HL-60/S4 (cell line): ENCODE data around the gene GABRR3.

Experiments used
- in situ Hi-C: fragments of 300-500 bp; cut with MboI; formaldehyde crosslinking; loops from 2 replicates; pipeline ENCODE4 v1.14.3; 2022; ENCODE audit warnings: low sequenced_read_pairs

Gene GABRR3

DNA sequence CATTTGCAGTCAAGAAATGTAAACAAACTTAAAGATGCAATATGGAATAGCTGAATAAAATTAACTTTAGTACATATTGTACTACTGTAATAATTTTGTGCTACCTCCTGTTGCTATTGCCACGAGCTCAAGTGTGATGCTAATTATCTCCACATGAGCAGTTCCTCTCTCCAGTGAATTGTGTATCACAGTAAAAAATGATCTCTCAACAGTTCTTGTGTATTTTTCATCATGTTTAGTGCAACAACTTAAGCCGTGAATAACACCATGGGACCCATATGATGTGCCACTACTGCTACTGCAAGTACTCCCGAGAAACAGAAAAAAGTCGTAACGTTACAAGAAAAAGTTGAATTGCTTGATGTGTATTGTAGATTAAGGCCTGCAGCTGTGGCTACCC, 75.2 kb downstream of the GABRR3 start:
- in situ Hi-C loops: no loop called here

DNA sequence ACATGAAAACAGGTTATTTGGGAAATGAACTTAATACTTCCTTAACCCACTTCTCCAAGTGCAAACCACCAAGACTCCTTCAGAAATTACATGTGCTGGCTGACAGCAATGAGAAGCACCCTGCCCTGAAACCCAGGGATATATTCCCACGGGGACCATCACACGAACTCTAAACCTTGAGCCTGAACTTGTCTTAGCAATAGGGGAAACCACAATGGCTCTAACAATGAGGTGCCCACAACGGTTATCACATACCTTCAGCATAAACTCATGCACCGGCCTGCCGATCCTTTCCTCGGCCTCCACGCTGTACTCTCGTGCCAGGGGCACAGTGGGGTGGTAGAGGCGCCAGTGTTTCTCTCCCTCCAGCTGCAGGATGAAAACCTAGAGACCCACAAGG, 76.3 kb downstream of the GABRR3 start:
- in situ Hi-C loops: no loop called here

DNA sequence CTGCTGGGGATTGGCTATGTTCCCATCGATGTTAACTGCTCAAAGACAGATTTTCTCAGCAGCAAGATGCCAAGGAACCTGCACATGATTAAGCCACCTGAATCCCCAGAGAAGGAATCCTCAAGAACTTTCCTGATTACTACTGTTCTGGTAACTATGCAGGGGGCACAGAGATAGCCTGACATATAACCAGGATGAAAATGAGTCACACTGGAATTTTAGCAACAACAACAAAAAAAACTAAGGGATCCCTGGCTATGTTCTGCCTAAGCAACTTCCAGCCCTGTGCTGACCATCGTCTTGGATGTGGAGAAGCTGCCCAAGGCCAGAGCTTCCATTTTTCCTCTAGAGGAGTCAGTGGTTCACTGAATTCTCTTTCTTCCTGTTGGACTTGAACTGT, 76.7 kb downstream of the GABRR3 start:
- in situ Hi-C loops: no loop called here

DNA sequence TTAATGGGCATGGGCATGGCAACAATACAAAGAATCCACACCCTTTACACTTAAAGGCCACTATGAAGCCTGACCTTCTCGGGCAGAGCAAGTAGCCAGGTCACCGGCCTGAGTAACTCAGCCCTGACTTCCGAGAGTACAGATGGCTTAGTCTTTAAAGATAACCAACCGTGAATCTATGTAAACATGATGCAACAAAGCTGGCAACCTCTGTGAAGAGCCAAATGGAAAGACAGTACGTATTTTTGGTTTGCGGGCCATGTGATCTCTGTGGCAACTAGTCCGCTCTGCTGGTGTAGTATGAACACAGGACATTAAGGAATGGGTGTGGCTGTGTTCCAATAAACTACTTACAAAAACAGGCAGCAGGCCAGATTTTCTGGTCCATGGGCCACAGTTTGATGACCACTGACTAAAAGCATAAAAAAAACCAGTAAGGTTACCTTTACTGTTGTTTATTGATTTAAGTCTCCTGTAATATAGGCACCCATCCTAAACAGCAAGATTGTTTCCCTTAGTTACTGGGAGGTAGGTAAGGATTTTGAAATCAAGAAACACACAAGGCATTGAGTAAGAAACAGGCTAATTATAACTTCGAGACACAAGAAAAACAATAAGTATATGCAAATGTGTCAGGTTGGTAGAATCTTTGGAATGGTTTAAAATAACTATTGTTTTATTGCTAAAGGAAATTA, 77.4 kb downstream of the GABRR3 start:
- in situ Hi-C loops: no loop called here

DNA sequence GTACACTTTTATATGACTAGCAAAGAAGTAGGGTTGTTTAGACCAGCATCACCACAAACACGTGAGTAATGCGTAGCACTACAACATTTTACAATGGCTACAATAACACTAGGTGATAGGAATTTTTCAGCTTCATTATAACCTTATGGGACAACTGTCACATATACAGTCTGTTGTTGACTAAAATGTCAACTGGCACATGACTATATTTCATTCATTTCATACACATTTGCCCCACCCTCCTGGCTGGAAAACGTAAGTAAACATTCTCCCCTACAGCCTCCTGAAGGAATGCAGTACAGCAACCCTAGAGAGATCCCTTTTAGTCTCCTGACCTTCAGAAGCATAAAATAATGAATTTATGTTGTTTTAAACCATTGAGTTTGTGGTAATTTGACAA, 79.1 kb downstream of the GABRR3 start:
- in situ Hi-C loops: no loop called here

DNA sequence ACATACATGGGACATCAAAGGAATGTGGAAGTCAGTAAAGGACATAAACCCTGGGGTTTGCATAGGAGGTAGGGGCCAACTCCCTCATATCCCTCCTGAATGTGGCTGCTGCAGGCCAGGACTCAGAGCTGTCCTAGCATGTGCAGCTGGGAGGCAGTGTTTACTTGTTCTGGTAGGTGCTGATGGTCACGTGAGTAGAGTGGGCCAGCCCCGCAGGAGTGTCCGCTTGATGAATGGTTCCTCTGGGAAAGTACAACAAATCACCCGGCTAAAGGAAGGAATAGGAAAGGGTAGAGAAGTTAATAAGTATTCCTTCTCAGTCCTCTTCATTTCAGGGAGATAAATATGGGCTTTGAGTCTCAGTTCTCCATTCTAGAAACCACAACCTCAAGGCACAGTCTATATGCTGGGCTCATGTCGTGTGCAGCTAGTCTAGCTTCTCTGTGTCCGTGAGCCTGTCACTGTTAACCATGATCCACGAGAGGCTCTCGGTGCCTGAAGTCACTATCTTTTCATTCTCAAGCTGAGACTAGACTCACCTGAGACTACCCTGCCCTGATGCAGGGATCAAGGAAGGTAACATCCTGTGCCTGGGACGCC, 80.8 kb downstream of the GABRR3 start:
- in situ Hi-C loops: no loop called here

DNA sequence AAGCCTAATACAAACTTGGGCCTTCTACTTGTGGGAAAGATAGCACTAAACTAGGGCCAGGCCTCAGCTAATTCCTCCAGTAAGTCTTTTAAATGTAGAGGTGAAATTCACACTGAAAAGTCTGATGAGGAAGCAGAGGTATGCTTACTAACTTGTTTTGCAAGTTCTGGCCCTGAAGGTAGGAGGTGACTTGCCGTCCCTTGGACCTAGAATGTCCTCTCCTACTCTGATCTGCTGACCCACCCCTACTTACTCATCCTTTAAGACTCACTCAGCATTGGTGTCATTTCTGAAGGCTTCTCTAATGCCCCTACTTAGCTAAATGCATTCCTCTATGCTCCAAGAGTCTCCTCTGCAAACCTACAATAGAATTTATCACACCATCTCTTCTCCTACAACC, 82.2 kb downstream of the GABRR3 start:
- in situ Hi-C loops: no loop called here

DNA sequence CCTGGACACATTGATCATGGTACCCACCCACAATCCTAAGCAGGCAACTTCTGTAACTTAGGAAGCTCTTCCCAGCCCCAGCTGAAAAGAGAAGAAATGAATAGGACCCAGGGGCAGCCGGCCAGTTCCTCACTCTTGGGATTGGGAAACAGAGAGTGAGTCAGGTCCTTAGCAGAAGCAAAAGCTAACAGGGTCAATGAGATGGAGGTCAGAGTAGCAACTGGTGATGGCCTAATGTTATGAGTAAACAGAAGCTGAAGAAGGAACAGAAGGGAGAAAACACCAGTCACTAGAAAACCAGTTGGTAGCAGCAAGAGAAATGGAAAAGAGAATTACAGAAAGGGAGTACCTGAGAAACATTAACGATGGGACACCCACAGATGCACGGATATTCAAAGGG, 82.8 kb downstream of the GABRR3 start:
- in situ Hi-C loops: no loop called here

DNA sequence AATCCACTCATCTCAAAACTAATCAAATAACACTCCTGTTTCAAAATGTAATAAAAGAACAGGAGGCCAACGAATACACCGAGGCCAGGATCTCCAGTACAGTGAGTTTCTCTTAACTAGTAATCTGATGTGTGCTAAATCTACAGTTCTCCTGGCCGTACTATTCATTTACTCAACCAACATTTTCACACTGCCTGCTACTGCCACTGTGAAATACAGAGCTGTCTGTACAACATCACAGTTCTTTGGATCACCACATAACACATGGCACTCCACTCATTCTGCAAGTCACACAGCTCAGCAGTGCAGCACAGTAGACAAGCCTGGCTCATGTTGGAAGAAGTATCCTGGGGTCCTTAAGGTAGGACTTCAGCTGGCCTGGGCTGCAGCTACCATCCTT, 84.8 kb downstream of the GABRR3 start:
- in situ Hi-C loops: no loop called here

DNA sequence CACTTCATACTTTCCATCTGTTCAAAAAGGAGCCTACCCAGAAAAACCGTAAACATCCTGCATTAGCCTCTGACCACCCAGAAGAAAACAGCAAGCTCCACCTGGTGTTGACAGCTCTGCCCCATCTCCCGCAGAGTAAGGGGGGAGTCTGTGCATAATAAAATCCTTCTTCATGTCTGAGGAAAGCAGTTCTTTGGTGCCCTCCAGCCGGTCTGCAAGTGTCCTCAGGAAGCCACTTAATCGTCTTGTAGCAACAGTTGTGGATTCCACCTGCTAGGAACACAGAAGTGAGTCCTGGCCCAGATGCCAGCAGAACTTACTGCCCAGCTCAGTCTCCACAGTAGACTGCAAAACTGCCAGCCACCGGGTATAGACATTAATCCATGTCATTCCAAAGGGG, 85.4 kb downstream of the GABRR3 start:
- in situ Hi-C loops: no loop called here

DNA sequence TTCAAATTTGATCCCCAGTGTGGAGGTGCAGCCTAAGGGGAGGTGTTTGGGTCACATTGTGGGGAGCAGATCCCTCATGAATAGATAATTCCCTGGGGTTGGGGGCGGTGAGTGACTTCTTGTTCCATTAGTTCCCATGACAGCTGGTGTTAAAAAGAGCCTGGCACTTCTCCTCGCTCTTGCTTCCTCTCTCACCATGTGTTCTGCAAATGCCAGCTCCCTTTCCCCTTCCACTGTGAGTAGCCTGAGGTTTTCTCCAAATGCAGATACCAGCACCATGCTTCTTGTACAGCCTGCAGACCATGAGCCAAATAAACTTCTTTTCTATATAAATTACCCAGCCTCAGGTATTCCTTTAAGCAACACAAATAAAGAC, 86.0 kb downstream of the GABRR3 start:
- in situ Hi-C loops: no loop called here

DNA sequence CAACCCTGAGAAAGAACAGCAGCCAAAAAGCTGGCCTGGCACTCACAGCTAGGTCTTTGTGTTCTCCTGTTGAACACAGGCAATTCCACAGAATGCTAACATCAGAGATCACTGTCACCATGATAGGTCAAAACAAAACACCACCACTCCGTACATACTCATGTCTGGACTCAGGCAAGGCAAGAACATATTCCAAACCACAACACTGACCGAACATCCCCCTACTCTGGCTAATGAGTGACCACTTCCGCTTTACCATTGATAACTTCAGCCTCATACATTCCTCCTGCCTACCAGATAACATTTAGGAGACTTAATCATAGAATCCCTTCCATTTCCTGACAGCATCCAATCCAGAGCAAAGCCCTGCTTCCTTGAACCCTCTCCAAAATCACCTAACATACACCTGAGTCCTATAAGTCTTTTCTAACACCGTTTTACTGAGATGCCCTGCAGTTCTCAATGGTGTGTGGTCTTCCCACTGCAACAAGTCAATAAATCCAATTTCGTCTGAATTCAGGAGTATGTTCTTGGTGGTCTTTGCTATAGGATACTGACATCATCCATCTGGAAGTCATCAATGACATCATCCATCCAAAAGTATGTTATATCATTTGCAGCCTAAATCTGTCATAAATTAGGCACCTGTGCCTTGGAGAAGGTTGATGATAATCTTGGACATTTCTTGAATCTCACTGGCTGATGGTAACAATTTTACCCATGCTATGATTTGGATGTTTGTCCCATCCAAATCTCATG, 86.6 kb downstream of the GABRR3 start:
- in situ Hi-C loops: no loop called here

DNA sequence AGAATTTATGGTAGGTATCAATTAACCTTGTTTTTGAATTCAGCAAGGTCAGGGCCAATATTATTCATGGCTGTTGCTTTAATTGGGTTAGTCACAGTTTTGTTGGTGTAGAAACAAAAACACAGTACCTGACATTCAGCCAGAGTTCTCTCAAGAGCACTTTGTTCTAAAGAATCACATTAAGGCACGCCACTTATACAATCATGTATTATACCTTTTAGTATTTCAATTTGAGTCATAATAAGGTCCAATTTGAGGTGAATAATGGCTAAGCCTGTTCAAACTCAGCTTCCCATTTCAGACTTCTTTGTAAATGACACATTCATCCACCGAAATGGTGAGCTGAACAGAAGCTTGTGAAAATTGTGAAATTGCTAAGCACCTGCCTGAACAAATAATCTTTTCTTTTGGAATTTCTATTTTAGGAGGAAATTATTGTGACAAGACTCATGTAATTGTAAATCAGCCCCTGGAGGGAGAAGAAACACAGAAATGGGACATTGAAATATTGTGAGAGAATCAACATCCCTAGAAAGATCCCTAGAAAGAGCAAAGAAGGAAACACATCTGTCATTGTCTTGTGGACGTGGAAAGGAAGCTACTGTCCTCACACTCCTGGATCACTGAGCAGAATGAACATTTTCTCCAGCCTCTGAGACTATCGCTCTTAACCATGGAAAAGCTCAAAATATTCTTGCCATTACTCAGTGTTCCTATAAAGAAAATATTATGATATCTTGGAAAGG, 92.1 kb downstream of the GABRR3 start:
- in situ Hi-C loops: no loop called here

DNA sequence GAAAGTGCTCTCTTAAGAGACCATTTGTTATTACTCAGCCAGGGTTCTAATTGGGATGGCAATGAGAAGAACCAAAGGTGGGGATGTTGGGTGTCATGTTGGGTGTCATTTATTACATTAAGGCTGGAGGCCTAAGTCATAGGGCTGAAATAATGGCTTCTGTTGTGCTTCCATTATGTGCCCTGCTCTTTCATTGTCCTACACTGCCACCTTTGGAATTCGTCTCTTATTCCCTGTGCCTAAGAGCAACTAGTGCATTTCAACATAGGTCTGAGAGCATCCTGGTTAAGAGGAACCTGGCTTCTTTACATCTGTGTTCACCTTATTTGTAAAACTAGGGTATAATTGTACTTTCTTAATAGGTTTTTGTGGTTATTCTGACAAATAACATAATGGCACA, 95.1 kb downstream of the GABRR3 start:
- in situ Hi-C loops: no loop called here

DNA sequence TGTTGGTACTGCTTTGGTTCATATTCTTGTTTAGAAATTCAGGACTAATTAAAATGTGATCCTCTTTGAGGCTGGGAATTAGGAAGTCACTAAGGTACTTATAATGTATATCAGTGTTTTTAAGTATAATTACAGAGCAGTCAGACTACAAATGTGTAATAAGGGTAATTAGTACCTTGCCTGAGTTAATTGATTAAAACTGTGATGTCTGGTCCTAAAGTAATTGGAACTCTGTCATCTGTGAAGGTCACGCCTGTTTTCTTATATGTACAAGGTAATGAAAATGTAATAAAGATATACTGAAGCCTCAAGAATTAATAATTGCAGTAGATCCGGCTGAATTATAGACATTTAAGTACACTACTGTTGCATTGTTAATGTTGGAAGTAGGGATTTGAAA, 95.7 kb downstream of the GABRR3 start:
- in situ Hi-C loops: no loop called here

DNA sequence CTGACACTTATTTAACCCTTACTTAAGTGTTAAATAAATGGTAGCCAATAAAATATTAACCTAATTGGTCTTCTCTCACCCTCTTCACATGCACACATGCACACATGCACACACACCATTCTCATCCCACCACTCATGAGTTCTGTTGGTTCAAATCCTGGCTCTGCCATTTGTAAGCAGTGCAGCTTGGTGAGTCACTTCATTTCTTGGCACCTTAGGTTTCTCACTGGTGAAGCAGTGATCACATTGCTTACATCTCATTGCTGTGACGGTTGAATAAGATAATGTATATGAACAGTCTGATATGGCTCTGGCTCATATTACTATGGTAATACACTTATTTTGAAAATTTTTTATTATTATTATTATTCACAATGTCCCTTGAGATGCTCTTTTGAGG, 96.7 kb downstream of the GABRR3 start:
- in situ Hi-C loops: no loop called here

DNA sequence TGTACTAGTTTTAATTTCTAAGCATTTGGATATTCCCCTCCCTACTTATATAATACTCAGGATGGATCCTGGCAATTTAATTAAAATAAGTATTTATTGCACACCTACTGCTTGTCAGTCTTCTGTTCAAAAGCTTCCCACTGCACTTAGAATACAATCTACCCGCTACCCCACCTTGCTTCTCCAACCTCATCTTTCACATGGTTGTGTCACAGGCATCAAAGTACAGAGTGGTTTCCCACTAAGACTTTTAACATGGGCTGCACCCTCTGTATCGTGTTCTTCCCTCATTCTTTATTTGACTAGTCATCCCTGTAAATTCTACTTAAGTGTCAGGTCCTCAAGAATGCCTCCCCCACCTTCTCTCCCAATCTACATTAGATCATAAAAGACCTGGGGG, 97.9 kb downstream of the GABRR3 start:
- in situ Hi-C loops: no loop called here

DNA sequence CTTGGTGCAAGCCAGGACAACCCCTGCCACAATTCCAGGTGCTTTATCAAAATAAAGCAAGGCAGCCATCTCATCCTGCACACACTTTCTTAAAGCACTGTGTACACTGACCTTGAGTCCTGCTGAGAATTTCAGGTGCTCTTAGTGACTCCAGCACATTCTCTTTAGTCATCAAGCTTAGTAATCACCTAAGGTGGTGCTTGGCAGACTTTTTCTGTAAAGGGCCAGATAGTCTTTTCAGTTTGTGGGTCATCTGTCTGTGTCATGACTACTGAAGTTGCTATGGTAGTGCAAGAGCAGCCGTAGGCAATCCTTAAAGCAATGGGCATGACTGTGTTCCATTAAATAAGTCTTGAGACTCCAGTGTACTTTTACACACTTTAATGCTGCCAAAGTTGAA, 99.3 kb downstream of the GABRR3 start:
- in situ Hi-C loops: no loop called here
